SU-DHL-6 (cell line): Measurements from ENCODE around the gene MYOC.

Experiments
- EZH2phosphoT487 ChIP-seq: fragments of 200-600 bp; sonication (generic), shearing (Covaris generic); conservative IDR thresholded peaks from 2 replicates; pipeline ENCODE4 v1.6.1; 2018; ENCODE audit warnings: mild to moderate bottlenecking, antibody characterized with exemption, low read length, moderate library complexity, mixed read lengths
- TF ChIP-seq, protein P1 (sequence below): fragments of 200-600 bp; sonication (generic); IDR thresholded peaks from one replicate; pipeline ENCODE4 v1.5.1; 2017; ENCODE audit warnings: antibody characterized with exemption, mild to moderate bottlenecking, low read length, moderate library complexity; ENCODE audit not compliant: insufficient read depth, poor library complexity, severe bottlenecking

DNA sequence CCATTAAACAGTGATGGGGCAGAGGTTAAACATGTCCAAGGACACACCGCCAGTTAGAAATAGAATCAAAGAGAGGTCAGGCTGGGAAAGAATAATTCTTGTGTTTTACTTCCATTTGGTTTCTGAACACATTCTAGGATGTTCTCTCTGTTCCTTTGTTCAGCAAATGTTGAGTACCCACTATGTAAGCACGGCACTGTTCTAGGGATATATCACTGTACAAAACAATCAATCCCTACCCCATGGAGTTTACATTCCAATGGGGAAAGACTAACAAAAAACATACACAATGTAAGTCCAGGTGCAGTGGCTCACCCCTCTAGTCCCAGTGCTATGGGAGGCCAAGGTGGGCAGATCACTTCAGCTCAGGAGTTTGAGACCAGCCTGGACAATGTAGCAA is 24.3 kb downstream of the MYOC start:
- TF ChIP-seq, protein P1, sequence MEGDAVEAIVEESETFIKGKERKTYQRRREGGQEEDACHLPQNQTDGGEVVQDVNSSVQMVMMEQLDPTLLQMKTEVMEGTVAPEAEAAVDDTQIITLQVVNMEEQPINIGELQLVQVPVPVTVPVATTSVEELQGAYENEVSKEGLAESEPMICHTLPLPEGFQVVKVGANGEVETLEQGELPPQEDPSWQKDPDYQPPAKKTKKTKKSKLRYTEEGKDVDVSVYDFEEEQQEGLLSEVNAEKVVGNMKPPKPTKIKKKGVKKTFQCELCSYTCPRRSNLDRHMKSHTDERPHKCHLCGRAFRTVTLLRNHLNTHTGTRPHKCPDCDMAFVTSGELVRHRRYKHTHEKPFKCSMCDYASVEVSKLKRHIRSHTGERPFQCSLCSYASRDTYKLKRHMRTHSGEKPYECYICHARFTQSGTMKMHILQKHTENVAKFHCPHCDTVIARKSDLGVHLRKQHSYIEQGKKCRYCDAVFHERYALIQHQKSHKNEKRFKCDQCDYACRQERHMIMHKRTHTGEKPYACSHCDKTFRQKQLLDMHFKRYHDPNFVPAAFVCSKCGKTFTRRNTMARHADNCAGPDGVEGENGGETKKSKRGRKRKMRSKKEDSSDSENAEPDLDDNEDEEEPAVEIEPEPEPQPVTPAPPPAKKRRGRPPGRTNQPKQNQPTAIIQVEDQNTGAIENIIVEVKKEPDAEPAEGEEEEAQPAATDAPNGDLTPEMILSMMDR = no peak
- TF ChIP-seq EZH2phosphoT487 = no peak
